ENCODE measurements around the gene MCL1.

GRCh38 chr1:150534002-150534401, 45.4 kb downstream of the MCL1 start:
- TF ChIP-seq, protein P1, sequence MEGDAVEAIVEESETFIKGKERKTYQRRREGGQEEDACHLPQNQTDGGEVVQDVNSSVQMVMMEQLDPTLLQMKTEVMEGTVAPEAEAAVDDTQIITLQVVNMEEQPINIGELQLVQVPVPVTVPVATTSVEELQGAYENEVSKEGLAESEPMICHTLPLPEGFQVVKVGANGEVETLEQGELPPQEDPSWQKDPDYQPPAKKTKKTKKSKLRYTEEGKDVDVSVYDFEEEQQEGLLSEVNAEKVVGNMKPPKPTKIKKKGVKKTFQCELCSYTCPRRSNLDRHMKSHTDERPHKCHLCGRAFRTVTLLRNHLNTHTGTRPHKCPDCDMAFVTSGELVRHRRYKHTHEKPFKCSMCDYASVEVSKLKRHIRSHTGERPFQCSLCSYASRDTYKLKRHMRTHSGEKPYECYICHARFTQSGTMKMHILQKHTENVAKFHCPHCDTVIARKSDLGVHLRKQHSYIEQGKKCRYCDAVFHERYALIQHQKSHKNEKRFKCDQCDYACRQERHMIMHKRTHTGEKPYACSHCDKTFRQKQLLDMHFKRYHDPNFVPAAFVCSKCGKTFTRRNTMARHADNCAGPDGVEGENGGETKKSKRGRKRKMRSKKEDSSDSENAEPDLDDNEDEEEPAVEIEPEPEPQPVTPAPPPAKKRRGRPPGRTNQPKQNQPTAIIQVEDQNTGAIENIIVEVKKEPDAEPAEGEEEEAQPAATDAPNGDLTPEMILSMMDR (IDR thresholded peaks at IDR 0.05; ENCODE audit: low read depth, low read length) = no peak
- TF ChIP-seq EZH2phosphoT487 (IDR thresholded peaks at IDR 0.05; ENCODE audit: low read depth) = no peak
